Lower lobe of right lung (tissue), 2 donors: ENCODE results near the gene CFAP251. TPM values are rescaled to one million over a fixed set of nuclear protein-coding genes. Genes with fewer than 3 reads are reported as not detected.

ENCODE experiments used
- ATAC-seq, 2 donors: fragments of 200-7000 bp; cut with Tn5 transposase; one replicate each; pipeline ENCODE4 v1.9.1; 2020 to 2022; ENCODE audit warnings: mild to moderate bottlenecking in 2 of 2, moderate library complexity in 2 of 2
- DNase-seq: peaks from one replicate; pipeline ENCODE4 v3.0.0-alpha.2; 2020
- H3K27ac ChIP-seq: fragments of 200-600 bp; one replicate; pipeline ENCODE4 v1.8.0; 2022
- H3K27me3 ChIP-seq: fragments of 200-600 bp; one replicate; pipeline ENCODE4 v1.8.0; 2022; ENCODE audit warnings: low read depth
- H3K36me3 ChIP-seq: fragments of 200-600 bp; one replicate; pipeline ENCODE4 v1.8.0; 2022; ENCODE audit warnings: mild to moderate bottlenecking
- H3K4me1 ChIP-seq: fragments of 200-600 bp; one replicate; pipeline ENCODE4 v1.8.0; 2022
- H3K4me3 ChIP-seq: fragments of 200-600 bp; one replicate; pipeline ENCODE4 v1.8.0; 2022; ENCODE audit warnings: mild to moderate bottlenecking
- H3K9me3 ChIP-seq: fragments of 200-600 bp; one replicate; pipeline ENCODE4 v1.8.0; 2022
- intact Hi-C: fragments of 100-400 bp; cut with DNase I; formaldehyde crosslinking; loops from one replicate; pipeline ENCODE4 v1.11.0; 2022
- total RNA-seq: library from RNA; stranded (reverse); fragmentation: NEBNext Ultra II Directional; extraction: Animal tissue kit (Norgen Biotek cat#: 25700); gene quantifications from one replicate; pipeline ENCODE4 v1.2.1, GENCODE V29; 2021
- TF ChIP-seq, protein P1 (sequence below): fragments of 200-600 bp; IDR thresholded peaks from one replicate; pipeline ENCODE4 v1.8.0; 2022; ENCODE audit warnings: antibody characterized with exemption, mild to moderate bottlenecking
- donor health status: DM: no; HTN: yes; CAD: no; lungs with severe emphysema.

The CFAP251 gene
- total RNA-seq, 1 donor from 2014 or later: 8.2 TPM

DNA sequence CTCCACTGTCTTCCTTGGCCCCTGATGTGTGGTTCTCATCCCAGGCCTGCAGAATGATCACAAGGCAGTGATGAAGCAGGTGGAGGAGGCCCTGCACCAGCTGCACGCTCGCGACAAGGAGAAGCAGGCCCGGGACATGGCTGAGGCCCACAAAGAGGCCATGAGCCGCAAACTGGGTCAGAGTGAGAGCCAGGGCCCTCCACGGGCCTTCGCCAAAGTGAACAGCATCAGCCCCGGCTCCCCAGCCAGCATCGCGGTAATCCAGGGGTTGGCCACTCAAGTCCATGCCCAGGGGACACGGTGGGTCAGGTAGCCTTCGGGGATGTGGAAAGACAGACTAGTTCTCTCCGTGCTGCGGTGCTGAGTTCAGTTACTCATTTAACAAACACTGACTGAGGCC, 18.8 kb upstream of the CFAP251 start:
- Histone ChIP-seq H3K36me3 (peaks cover 99% of the 10 kb centered on the region), H3K27ac (no peak overlapping the region), H3K4me1 (no peaks in the 10 kb centered on the region), H3K4me3 (no peak overlapping the region), H3K9me3 (no peaks in the 10 kb centered on the region), H3K27me3 (no peaks in the 10 kb centered on the region)
- DNase-seq (no peak), ATAC-seq (no peak)
- intact Hi-C loops: no loop called here
- TF ChIP-seq, protein P1, sequence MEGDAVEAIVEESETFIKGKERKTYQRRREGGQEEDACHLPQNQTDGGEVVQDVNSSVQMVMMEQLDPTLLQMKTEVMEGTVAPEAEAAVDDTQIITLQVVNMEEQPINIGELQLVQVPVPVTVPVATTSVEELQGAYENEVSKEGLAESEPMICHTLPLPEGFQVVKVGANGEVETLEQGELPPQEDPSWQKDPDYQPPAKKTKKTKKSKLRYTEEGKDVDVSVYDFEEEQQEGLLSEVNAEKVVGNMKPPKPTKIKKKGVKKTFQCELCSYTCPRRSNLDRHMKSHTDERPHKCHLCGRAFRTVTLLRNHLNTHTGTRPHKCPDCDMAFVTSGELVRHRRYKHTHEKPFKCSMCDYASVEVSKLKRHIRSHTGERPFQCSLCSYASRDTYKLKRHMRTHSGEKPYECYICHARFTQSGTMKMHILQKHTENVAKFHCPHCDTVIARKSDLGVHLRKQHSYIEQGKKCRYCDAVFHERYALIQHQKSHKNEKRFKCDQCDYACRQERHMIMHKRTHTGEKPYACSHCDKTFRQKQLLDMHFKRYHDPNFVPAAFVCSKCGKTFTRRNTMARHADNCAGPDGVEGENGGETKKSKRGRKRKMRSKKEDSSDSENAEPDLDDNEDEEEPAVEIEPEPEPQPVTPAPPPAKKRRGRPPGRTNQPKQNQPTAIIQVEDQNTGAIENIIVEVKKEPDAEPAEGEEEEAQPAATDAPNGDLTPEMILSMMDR: no peak

DNA sequence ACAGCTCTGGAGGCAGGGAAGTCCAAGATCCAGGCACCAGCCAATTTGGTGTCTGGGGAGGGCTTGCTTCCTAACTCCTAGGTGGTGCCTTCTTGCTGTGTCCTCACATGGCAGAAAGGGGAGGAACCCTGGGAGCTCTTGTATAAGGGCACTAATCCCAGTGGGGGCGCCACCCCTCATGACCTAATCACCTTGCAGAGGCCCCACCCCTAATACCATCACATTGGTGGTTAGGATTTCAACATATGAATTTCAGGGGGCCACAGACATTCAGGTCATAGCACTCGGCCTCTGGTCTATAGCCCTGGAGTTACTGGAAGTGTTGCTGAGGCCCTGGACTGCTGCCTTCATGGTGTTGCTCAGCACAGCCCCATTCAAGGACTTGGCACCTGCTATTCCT, 15.2 kb upstream of the CFAP251 start:
- Histone ChIP-seq H3K9me3 (no peaks in the 10 kb centered on the region), H3K36me3 (peaks cover 100% of the 10 kb centered on the region), H3K27me3 (no peaks in the 10 kb centered on the region), H3K4me3 (no peak overlapping the region), H3K4me1 (no peaks in the 10 kb centered on the region), H3K27ac (no peak overlapping the region)
- ATAC-seq (no peak), DNase-seq (no peak)
- TF ChIP-seq, protein P1: no peak
- intact Hi-C loops: no loop called here

DNA sequence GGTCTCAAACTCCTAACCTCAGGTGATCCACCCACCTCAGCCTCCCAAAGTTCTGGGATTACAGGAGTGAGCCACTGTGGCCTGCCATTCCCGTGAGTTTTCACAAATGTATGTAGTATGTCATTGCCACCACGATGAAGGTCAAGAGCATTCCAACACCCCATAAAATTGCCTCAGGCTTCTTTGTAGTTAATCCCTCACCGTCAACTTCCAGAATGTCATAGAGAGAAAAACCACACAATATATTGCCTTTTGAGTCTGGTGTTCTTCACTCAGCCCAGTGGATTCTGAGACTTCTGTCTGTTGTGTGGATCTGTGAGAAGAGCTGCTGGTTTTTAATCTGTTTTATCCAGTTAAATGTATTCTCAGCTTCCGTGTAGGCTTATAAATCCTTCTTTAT, 12.6 kb upstream of the CFAP251 start:
- intact Hi-C loops: no loop called here
- TF ChIP-seq, protein P1: no peak

DNA sequence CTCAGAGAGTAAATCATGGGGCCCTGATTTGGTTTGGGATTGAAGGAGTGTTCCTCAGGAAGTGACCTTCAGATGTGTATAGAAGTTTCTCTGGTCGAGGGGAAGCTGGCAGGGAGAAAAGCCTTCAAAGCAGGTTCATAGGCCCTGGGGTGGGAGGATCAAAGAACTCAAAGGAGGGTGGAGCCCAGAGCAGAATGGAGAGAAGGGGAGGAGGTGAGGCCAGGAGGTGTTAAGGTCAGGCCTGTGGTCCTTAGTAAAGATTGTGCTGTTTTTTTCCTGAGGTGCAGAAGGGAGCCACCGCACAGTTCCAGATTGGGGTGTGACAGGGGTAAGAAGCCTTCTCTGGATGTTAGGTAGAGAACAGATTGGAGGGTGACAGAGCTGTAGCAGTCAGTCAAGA, 9.7 kb upstream of the CFAP251 start:
- ATAC-seq: no peak
- intact Hi-C loops: no loop called here
- DNase-seq: no peak
- H3K36me3 ChIP-seq: peaks cover 100% of the 10 kb centered on the region
- no peaks in the 10 kb centered on the region for H3K27me3 ChIP-seq
- H3K4me1 ChIP-seq: no peaks in the 10 kb centered on the region
- H3K4me3 ChIP-seq: no peak overlapping the region
- no peaks in the 10 kb centered on the region for H3K9me3 ChIP-seq
- no peak overlapping the region for H3K27ac ChIP-seq
- TF ChIP-seq, protein P1: no peak

More for the DNA sequence above, 12.6 kb upstream of the CFAP251 start:
- Histone ChIP-seq H3K36me3 (peaks cover 100% of the 10 kb centered on the region), H3K4me1 (no peaks in the 10 kb centered on the region), H3K27me3 (no peaks in the 10 kb centered on the region), H3K27ac (no peak overlapping the region), H3K4me3 (no peak overlapping the region), H3K9me3 (no peaks in the 10 kb centered on the region)
- no peak for ATAC-seq
- DNase-seq: no peak

DNA sequence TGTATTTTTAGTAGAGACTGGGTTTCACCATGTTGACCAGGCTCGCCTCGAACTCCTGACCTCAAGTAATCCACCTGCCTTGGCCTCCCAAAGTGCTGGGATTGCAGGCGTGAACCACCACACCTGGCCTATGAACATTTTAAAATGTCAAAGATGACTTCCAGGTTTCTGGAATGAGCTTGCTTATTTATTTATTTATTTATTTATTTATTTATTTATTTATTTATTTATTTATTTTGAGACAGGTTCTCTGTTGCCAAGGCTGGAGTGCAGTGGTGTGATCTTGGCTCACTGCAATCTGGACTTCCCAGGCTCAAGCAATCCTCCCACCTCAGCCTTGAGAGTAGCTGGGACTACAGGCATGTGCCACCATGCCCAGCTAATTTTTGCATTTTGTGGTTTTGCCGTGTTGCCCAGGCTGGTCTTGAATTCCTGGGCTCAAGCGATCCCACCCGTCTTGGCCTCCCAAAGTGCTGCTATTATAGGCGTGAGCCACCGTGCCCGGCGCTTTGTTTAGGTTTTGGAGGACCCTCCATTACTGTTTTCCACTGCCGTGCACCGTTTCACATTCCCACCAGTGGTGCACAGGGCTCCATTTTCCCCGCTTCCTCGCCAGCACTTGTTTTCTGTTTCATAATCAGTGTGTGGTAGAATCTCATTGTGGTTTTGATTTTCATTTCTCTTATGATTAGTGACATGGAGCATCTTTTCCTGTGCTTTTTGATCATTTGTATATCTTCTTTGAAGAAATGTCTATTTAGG, 6.4 kb upstream of the CFAP251 start:
- Histone ChIP-seq H3K9me3 (no peaks in the 10 kb centered on the region), H3K27me3 (no peaks in the 10 kb centered on the region), H3K4me1 (no peaks in the 10 kb centered on the region), H3K27ac (no peak overlapping the region), H3K36me3 (peaks cover 100% of the 10 kb centered on the region), H3K4me3 (no peak overlapping the region)
- ATAC-seq (no peak), DNase-seq (no peak)
- intact Hi-C loops: no loop called here
- TF ChIP-seq, protein P1: no peak
